GM12878 (cell line): Measurements from ENCODE around the gene MYO6. TPM values are rescaled to one million over a fixed set of nuclear protein-coding genes. Genes with fewer than 3 reads are reported as not detected.

ENCODE experiments used
- BMI1 ChIP-seq: fragments of 450-650 bp; IDR thresholded peaks from 2 replicates; pipeline ENCODE4 v1.6.1; 2016; ENCODE audit warnings: mild to moderate bottlenecking, moderate library complexity, borderline replicate concordance
- CHD2 ChIP-seq: IDR thresholded peaks from 2 replicates; pipeline ENCODE4 v1.6.1; 2011; ENCODE audit warnings: low read depth, low read length, improper control_type of control experiment, borderline replicate concordance
- EGR1 ChIP-seq, 2 experiments: IDR thresholded peaks; 1 replicate in 1 of 2; 2 replicates in 1 of 2; pipeline ENCODE4 v1.6.1; 2011 to 2012; ENCODE audit warnings: low read depth in 2 of 2, low read length in 2 of 2, borderline replicate concordance in 1 of 2, mild to moderate bottlenecking in 1 of 2, moderate library complexity in 1 of 2
- GATAD2B ChIP-seq: fragments of 450-650 bp; conservative IDR thresholded peaks from 2 replicates; pipeline ENCODE4 v1.6.1; 2017; ENCODE audit warnings: low read depth, mild to moderate bottlenecking, moderate library complexity
- JUNB ChIP-seq: IDR thresholded peaks from 2 replicates; pipeline ENCODE4 v1.6.1; 2016; ENCODE audit warnings: antibody characterized with exemption, mild to moderate bottlenecking
- NR2C2 ChIP-seq: IDR thresholded peaks from 2 replicates; pipeline ENCODE4 v1.6.1; 2011; ENCODE audit warnings: borderline replicate concordance, low read depth; ENCODE audit not compliant: control insufficient read depth, insufficient read length
- NRF1 ChIP-seq: conservative IDR thresholded peaks from 2 replicates; pipeline ENCODE4 v1.6.1; 2011; ENCODE audit warnings: mild to moderate bottlenecking, low read depth, low read length, improper control_type of control experiment
- YY1 ChIP-seq: IDR thresholded peaks from 2 replicates; pipeline ENCODE4 v1.6.1; 2011; ENCODE audit warnings: low read depth, mild to moderate bottlenecking, low read length
- polyA plus RNA-seq, 11 experiments: library from polyadenylated mRNA; depleted of rRNA in 4 of 11; unstranded in 6 of 11; stranded (reverse) in 5 of 11; fragments of >200 nt; fragmentation: Nextera tagmentation in 4 of 11; fragmentation: Illumina TruSeq in 1 of 11; extraction: Ambion mirVana in 4 of 11; extraction: Trizol in 1 of 11; gene quantifications; 1 replicate in 1 of 11; 2 replicates in 10 of 11; pipeline versions ENCODE4 v1.2.1 to v1.2.3, GENCODE V29; 2011 to 2016; ENCODE audit warnings: inconsistent platforms in 2 of 11, missing spikeins in 2 of 11, low read depth in 1 of 11
- total RNA-seq, 4 experiments: library from RNA; depleted of rRNA in 3 of 4; stranded (reverse); fragments of >200 nt in 3 of 4; fragmentation: Illumina TruSeq in 1 of 4; extraction: Trizol in 1 of 4; gene quantifications; 2 replicates each; pipeline versions ENCODE4 v1.2.1 to v1.2.3, GENCODE V29; 2013 to 2021
- TF ChIP-seq, protein P1 (sequence below): fragments of 150-350 bp; IDR thresholded peaks from 2 replicates; pipeline ENCODE4 v1.6.1; 2016; ENCODE audit warnings: low read depth, low read length
- TF ChIP-seq, protein P2 (sequence below): fragments of 450-650 bp; IDR thresholded peaks from 2 replicates; pipeline ENCODE4 v1.6.1; 2017; ENCODE audit warnings: low read depth, mild to moderate bottlenecking, moderate library complexity

The MYO6 gene
- total and polyA plus RNA-seq, 10 of the 15 experiments (the other 5 are each of a cell fraction or from before 2014, with no cell fraction given), result 7.9 to 30.4 (median 16.8) TPM

DNA sequence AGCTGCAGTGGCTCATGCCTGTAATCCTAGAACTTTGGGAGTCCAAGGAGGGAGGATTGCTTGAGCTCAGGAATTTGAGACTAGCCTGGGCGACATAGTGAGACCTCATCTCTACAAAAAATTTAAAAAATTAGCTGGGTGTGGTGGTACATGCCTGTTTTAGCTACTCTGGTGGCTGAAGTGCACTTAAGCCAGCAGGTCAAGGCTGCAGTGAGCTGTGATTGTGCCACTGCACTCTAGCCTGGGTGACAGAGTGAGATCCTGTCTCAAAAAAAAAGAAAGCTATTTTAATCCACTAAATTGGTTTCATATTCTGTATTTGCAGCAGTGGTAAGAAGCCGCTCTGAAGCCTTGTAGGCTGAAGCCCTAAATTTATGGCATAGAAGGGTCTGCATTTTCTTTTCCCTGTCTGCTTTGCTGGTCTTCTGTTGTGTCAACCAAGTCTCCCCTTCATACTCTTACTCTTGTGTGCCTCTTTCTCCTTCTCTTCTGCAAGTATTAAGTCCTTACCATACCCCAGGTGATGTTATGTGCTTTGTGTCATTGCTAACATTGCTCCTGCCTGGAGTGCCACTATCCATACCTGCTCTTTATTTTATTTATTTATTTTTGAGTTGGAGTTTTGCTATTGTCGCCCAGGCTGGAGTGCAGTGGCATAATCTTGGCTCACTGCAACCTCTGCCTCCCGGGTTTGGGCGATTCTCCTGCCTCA is 70.9 kb downstream of the MYO6 start (continued):
- TF ChIP-seq NRF1 (no peak), GATAD2B (no peak), CHD2 (no peak), YY1 (no peak), EGR1 (IDR thresholded peaks at IDR 0.05; ENCODE audit: borderline replicate concordance in 1 of 2, low read depth in 2 of 2, low read length in 2 of 2) (no peak), JUNB (no peak), BMI1 (no peak), NR2C2 (no peak)
- TF ChIP-seq, protein P1, sequence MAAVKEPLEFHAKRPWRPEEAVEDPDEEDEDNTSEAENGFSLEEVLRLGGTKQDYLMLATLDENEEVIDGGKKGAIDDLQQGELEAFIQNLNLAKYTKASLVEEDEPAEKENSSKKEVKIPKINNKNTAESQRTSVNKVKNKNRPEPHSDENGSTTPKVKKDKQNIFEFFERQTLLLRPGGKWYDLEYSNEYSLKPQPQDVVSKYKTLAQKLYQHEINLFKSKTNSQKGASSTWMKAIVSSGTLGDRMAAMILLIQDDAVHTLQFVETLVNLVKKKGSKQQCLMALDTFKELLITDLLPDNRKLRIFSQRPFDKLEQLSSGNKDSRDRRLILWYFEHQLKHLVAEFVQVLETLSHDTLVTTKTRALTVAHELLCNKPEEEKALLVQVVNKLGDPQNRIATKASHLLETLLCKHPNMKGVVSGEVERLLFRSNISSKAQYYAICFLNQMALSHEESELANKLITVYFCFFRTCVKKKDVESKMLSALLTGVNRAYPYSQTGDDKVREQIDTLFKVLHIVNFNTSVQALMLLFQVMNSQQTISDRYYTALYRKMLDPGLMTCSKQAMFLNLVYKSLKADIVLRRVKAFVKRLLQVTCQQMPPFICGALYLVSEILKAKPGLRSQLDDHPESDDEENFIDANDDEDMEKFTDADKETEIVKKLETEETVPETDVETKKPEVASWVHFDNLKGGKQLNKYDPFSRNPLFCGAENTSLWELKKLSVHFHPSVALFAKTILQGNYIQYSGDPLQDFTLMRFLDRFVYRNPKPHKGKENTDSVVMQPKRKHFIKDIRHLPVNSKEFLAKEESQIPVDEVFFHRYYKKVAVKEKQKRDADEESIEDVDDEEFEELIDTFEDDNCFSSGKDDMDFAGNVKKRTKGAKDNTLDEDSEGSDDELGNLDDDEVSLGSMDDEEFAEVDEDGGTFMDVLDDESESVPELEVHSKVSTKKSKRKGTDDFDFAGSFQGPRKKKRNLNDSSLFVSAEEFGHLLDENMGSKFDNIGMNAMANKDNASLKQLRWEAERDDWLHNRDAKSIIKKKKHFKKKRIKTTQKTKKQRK, result no peak
- TF ChIP-seq, protein P2, sequence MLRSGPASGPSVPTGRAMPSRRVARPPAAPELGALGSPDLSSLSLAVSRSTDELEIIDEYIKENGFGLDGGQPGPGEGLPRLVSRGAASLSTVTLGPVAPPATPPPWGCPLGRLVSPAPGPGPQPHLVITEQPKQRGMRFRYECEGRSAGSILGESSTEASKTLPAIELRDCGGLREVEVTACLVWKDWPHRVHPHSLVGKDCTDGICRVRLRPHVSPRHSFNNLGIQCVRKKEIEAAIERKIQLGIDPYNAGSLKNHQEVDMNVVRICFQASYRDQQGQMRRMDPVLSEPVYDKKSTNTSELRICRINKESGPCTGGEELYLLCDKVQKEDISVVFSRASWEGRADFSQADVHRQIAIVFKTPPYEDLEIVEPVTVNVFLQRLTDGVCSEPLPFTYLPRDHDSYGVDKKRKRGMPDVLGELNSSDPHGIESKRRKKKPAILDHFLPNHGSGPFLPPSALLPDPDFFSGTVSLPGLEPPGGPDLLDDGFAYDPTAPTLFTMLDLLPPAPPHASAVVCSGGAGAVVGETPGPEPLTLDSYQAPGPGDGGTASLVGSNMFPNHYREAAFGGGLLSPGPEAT, result no peak
- TF ChIP-seq, all 136 proteins: peak for 0
